SK-N-SH (cell line): ENCODE data around the gene SLC6A17. TPM values are rescaled to one million over a fixed set of nuclear protein-coding genes. Genes with fewer than 3 reads are reported as not detected.

Source experiments
- CTCF ChIA-PET: fragments of 300-600, 350-600 bp; formaldehyde crosslinking; extraction: SDS; loops from one replicate; lab custom pipeline; 2021; lab: Yijun Ruan, JAX
- POLR2A ChIA-PET: fragments of 350-600 bp; sonication (Branson Sonifier 250); formaldehyde crosslinking; extraction: SDS; loops from one replicate; lab custom pipeline; 2020; ENCODE audit warnings: antibody characterized with exemption, inconsistent platforms; lab: Yijun Ruan, JAX
- DNase-seq: peaks from one replicate; pipeline ENCODE4 v3.0.0; 2012
- H2AFZ ChIP-seq: fragments of 200-600 bp; sonication (generic); 2 replicates; pipeline ENCODE4 v1.8.1; 2016; ENCODE audit warnings: antibody characterized with exemption, mild to moderate bottlenecking, low read depth
- H3F3A ChIP-seq: fragments of 200-600 bp; sonication (generic); replicated peaks from 2 replicates; pipeline ENCODE3; 2016; ENCODE audit warnings: antibody characterized with exemption, mild to moderate bottlenecking; ENCODE audit not compliant: insufficient read depth
- H3K27ac ChIP-seq, 2 experiments: fragments of 200-500 bp in 1 of 2; fragments of 200-600 bp in 1 of 2; sonication (Bioruptor generic) in 1 of 2; sonication (generic), shearing (Covaris generic) in 1 of 2; 2 replicates each; pipeline versions ENCODE4 v1.5.1 to v1.6.1; 2014 to 2016; ENCODE audit warnings: low read depth in 2 of 2, inconsistent platforms in 1 of 2, low read length in 1 of 2, mild to moderate bottlenecking in 1 of 2, mixed read lengths in 1 of 2
- H3K27me3 ChIP-seq: fragments of 200-600 bp; sonication (generic), shearing (Covaris generic); 2 replicates; pipeline ENCODE4 v1.6.1; 2016; ENCODE audit warnings: mixed run types; ENCODE audit not compliant: insufficient read depth
- H3K36me3 ChIP-seq, 2 experiments: fragments of 200-500 bp in 1 of 2; fragments of 200-600 bp in 1 of 2; sonication (Bioruptor generic) in 1 of 2; sonication (generic) in 1 of 2; replicated peaks in 1 of 2; 2 replicates each; pipeline versions ENCODE3 to v1.5.1; 2014 to 2016; ENCODE audit warnings: low read length in 1 of 2, mild to moderate bottlenecking in 1 of 2; ENCODE audit not compliant: insufficient read depth in 2 of 2, control insufficient read depth in 1 of 2
- H3K4me1 ChIP-seq, 2 experiments: fragments of 200-500 bp in 1 of 2; fragments of 200-600 bp in 1 of 2; sonication (Bioruptor generic) in 1 of 2; sonication (generic), shearing (Covaris generic) in 1 of 2; 2 replicates each; pipeline versions ENCODE4 v1.5.1 to v1.6.1; 2014 to 2016; ENCODE audit warnings: low read depth in 1 of 2, low read length in 1 of 2, mixed run types in 1 of 2; ENCODE audit not compliant: insufficient read depth in 2 of 2, control insufficient read depth in 1 of 2
- H3K4me2 ChIP-seq: fragments of 200-600 bp; sonication (generic), shearing (Covaris generic); 2 replicates; pipeline ENCODE4 v1.6.1; 2017; ENCODE audit warnings: mixed run types
- H3K4me3 ChIP-seq, 2 experiments: fragments of 200-500 bp in 1 of 2; fragments of 200-600 bp in 1 of 2; sonication (Bioruptor generic) in 1 of 2; sonication (generic), shearing (Covaris generic) in 1 of 2; 2 replicates each; pipeline versions ENCODE4 v1.5.1 to v1.8.1; 2014 to 2016; ENCODE audit warnings: low read depth in 2 of 2, inconsistent platforms in 1 of 2, low read length in 1 of 2, mild to moderate bottlenecking in 1 of 2, mixed read lengths in 1 of 2, moderate library complexity in 1 of 2
- H3K79me2 ChIP-seq: fragments of 200-600 bp; sonication (generic); 2 replicates; pipeline ENCODE4 v1.8.1; 2017; ENCODE audit warnings: mild to moderate bottlenecking; ENCODE audit not compliant: insufficient read depth
- H3K9ac ChIP-seq: fragments of 200-600 bp; sonication (generic); 2 replicates; pipeline ENCODE4 v1.6.1; 2017; ENCODE audit warnings: mixed run types
- H3K9me2 ChIP-seq: fragments of 200-600 bp; sonication (generic); 2 replicates; pipeline ENCODE4 v1.6.1; 2017; ENCODE audit warnings: mixed run types
- H3K9me3 ChIP-seq: fragments of 200-600 bp; sonication (generic); 2 replicates; pipeline ENCODE4 v1.6.1; 2017; ENCODE audit warnings: mixed run types, mild to moderate bottlenecking, moderate library complexity
- H4K20me1 ChIP-seq: fragments of 200-600 bp; sonication (generic); 2 replicates; pipeline ENCODE4 v1.6.1; 2017; ENCODE audit warnings: mild to moderate bottlenecking, mixed run types; ENCODE audit not compliant: insufficient read depth
- EP300 ChIP-seq, 2 experiments: IDR thresholded peaks; 2 replicates each; pipeline versions ENCODE4 v1.4.0 to v1.6.1; 2012; ENCODE audit warnings: borderline replicate concordance in 1 of 2, low read depth in 1 of 2, low read length in 1 of 2
- EZH2phosphoT487 ChIP-seq: fragments of 200-600 bp; sonication (generic); IDR thresholded peaks from 2 replicates; pipeline ENCODE4 v1.6.1; 2017; ENCODE audit warnings: low read depth, mixed run types, mild to moderate bottlenecking, antibody characterized with exemption, moderate library complexity, borderline replicate concordance
- FOSL2 ChIP-seq: IDR thresholded peaks from 2 replicates; pipeline ENCODE4 v1.4.0; 2012; ENCODE audit warnings: low read depth, mild to moderate bottlenecking, moderate library complexity, borderline replicate concordance
- FOXJ3 ChIP-seq: sonication (generic); formaldehyde crosslinking; IDR thresholded peaks from 2 replicates; pipeline ENCODE4 v1.5.1; 2020; ENCODE audit warnings: mild to moderate bottlenecking, missing genetic modification reagents
- JUND ChIP-seq: IDR thresholded peaks from 2 replicates; pipeline ENCODE4 v1.4.0; 2012
- MXI1 ChIP-seq: IDR thresholded peaks from 2 replicates; pipeline ENCODE4 v1.6.1; 2012; ENCODE audit warnings: mild to moderate bottlenecking, low read depth, low read length, improper control_type of control experiment
- POLR2AphosphoS5 ChIP-seq: IDR thresholded peaks from 2 replicates; pipeline ENCODE4 v1.6.1; 2012; ENCODE audit warnings: low read depth, low read length
- RFX5 ChIP-seq: IDR thresholded peaks from 2 replicates; pipeline ENCODE4 v1.6.1; 2012; ENCODE audit warnings: mild to moderate bottlenecking, improper control_type of control experiment, low read length
- RXRA ChIP-seq: IDR thresholded peaks from 2 replicates; pipeline ENCODE4 v1.4.0; 2012; ENCODE audit warnings: low read depth, mild to moderate bottlenecking, borderline replicate concordance
- SMC3 ChIP-seq: IDR thresholded peaks from 2 replicates; pipeline ENCODE4 v1.6.1; 2012; ENCODE audit warnings: low read depth, low read length, improper control_type of control experiment
- TCF12 ChIP-seq: IDR thresholded peaks from 2 replicates; pipeline ENCODE4 v1.4.0; 2012
- WGBS: methylation state at CpG from one replicate; pipeline ENCODE4 v1.1.6; 2017; ENCODE audit warnings: low lambda C conversion rate; 5-methylcytosine and 5-hydroxymethylcytosine counted together
- polyA plus RNA-seq, 3 experiments: library from polyadenylated mRNA; depleted of rRNA; stranded (reverse); fragments of >200 nt; gene quantifications; 2 replicates each; pipeline ENCODE4 v1.2.3, GENCODE V29; 2012
- TF ChIP-seq, protein P1 (sequence below): IDR thresholded peaks from 2 replicates; pipeline ENCODE4 v1.6.1; 2012; ENCODE audit warnings: mild to moderate bottlenecking, low read depth, low read length, moderate library complexity
- TF ChIP-seq, protein P2 (sequence below): IDR thresholded peaks from 2 replicates; pipeline ENCODE4 v1.4.0; 2012; ENCODE audit warnings: low read depth, borderline replicate concordance

The SLC6A17 gene
- polyA plus RNA-seq, 1 of the 3 experiments (the other 2 are of a cell fraction), result 0.67 TPM

DNA sequence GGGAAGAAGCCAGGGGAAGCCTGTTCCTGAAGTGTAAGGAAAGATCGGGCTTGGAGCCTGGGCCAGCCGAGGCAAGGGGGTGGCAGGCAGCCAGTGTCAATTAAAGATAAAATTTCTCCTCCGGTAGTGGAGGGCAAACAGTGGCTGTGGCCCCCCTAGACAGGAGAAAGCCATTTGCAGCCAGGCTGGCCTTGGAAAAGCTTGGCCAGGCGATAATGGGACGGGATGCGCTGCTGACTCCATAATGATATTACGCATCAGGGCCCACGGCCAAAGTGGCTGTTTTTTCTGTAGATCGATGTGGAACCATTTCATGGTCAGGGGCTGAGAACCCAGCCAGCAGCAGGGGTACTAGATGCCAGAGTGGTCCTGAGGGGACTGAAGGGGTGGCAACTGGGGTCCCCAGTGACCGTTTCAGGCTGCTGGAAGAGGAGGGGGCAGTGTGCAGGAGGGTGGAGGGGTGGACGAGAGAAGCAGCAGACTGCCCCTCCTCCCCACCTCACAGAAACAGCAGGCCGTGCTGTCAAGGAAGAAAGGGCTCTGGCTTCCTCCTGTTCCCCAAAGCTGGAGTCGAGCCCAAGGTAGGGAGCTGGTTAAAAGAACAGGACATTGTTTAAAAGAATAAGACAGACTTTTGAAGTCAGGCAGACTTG lies 85.0 kb downstream of the SLC6A17 start (continued):
- TF ChIP-seq RXRA, result no peak
- peak; percentile 61; the same call in 1 of the 2 replicates for TF ChIP-seq FOXJ3 (CRISPR knock-in tag)
- no peak for TF ChIP-seq JUND
- no peak; the same call in 1 of the 2 replicates for TF ChIP-seq RFX5
- TF ChIP-seq, protein P1, sequence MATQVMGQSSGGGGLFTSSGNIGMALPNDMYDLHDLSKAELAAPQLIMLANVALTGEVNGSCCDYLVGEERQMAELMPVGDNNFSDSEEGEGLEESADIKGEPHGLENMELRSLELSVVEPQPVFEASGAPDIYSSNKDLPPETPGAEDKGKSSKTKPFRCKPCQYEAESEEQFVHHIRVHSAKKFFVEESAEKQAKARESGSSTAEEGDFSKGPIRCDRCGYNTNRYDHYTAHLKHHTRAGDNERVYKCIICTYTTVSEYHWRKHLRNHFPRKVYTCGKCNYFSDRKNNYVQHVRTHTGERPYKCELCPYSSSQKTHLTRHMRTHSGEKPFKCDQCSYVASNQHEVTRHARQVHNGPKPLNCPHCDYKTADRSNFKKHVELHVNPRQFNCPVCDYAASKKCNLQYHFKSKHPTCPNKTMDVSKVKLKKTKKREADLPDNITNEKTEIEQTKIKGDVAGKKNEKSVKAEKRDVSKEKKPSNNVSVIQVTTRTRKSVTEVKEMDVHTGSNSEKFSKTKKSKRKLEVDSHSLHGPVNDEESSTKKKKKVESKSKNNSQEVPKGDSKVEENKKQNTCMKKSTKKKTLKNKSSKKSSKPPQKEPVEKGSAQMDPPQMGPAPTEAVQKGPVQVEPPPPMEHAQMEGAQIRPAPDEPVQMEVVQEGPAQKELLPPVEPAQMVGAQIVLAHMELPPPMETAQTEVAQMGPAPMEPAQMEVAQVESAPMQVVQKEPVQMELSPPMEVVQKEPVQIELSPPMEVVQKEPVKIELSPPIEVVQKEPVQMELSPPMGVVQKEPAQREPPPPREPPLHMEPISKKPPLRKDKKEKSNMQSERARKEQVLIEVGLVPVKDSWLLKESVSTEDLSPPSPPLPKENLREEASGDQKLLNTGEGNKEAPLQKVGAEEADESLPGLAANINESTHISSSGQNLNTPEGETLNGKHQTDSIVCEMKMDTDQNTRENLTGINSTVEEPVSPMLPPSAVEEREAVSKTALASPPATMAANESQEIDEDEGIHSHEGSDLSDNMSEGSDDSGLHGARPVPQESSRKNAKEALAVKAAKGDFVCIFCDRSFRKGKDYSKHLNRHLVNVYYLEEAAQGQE, result no peak
- no peak for TF ChIP-seq FOSL2
- no peak for TF ChIP-seq TCF12
- no peak for TF ChIP-seq EZH2phosphoT487

DNA sequence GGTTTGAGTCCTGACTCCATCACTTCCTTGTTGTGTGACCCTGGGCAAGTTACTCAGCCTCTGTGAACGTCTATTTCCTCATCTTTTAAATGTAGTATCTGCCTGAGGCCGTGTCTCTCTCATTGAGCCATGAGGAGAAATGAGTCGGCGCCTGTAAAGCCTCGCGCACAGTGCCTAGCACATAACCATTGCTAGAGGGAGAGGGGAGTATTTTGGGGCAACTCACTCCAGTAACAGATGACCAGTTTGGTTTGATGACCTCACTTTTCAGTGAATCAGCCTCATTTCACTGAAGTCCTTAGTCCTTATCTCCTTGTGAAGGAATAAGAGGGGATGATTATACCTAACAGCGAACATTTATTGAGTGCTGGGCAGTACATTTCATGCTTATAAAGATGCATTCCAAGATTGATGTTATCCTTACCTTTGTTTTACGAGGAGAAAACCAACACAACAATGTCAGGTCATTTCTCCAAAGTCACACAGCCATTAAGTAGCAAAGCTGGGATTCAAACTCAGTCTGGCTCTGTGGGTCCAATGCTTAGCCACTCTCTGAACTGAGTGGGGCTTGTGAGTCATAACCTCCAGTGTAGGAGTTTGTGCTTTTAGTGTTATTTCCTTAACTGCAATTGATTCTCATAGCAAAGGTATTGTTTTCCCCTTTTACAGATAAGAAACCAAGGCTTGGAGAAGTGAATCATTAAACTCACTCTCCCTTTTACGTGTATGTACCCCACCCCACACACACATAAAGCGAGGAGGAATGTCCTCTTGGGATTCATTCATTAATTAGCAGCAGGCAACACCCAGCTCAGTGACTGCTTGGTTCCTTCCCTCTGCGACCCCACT lies 85.8 kb downstream of the SLC6A17 start:
- H3K9me3 ChIP-seq, result no peaks in the 10 kb centered on the region
- DNase-seq, result no peak
- H3K79me2 ChIP-seq, result no peaks in the 10 kb centered on the region
- 40% methylated on average over 11 of the region's 11 CpGs for WGBS
- no peak overlapping the region for H3K9ac ChIP-seq
- no peaks in the 10 kb centered on the region for H3F3A ChIP-seq
- no peak overlapping the region for H3K4me3 ChIP-seq
- no peaks in the 10 kb centered on the region for H3K36me3 ChIP-seq
- H3K27me3 ChIP-seq, result no peaks in the 10 kb centered on the region
- no peaks in the 10 kb centered on the region for H3K9me2 ChIP-seq
- H3K4me1 ChIP-seq, result peaks cover 0 to 56% of the 10 kb centered on the region in 2 experiments; a peak in 2 of 4 replicates
- ChIA-PET CTCF (interaction anchor here (0.9 to 2.7 kb wide), 6 partner anchors 10 to 260 kb away, joined by 3 to 15 read pairs (median 6); no protein-coding TSS in a partner anchor), POLR2A (interaction anchor here (0.6 to 0.7 kb wide), 2 partner anchors 112 to 215 kb away, joined by 3 read pairs; no protein-coding TSS in a partner anchor)
- H3K27ac ChIP-seq, result peak overlapping the region; percentile 14 to 98; a peak in 3 of 4 replicates
- H2AFZ ChIP-seq, result peak overlapping the region; percentile 66; the same call in 1 of the 2 replicates
- TF ChIP-seq JUND (no peak), FOXJ3 (CRISPR knock-in tag) (no peak), POLR2AphosphoS5 (no peak), SMC3 (no peak), RFX5 (peak; percentile 54; the same call in 1 of the 2 replicates), EP300 (IDR thresholded peaks at IDR 0.05; ENCODE audit: borderline replicate concordance in 1 of 2, low read depth in 1 of 2, low read length in 1 of 2) (no peak), MXI1 (no peak)
- TF ChIP-seq, protein P2, sequence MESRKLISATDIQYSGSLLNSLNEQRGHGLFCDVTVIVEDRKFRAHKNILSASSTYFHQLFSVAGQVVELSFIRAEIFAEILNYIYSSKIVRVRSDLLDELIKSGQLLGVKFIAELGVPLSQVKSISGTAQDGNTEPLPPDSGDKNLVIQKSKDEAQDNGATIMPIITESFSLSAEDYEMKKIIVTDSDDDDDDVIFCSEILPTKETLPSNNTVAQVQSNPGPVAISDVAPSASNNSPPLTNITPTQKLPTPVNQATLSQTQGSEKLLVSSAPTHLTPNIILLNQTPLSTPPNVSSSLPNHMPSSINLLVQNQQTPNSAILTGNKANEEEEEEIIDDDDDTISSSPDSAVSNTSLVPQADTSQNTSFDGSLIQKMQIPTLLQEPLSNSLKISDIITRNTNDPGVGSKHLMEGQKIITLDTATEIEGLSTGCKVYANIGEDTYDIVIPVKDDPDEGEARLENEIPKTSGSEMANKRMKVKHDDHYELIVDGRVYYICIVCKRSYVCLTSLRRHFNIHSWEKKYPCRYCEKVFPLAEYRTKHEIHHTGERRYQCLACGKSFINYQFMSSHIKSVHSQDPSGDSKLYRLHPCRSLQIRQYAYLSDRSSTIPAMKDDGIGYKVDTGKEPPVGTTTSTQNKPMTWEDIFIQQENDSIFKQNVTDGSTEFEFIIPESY, result no peak
- no peaks in the 10 kb centered on the region for H4K20me1 ChIP-seq
- H3K4me2 ChIP-seq, result no peak overlapping the region
